ENCODE data around the gene SNRNP200.

DNA sequence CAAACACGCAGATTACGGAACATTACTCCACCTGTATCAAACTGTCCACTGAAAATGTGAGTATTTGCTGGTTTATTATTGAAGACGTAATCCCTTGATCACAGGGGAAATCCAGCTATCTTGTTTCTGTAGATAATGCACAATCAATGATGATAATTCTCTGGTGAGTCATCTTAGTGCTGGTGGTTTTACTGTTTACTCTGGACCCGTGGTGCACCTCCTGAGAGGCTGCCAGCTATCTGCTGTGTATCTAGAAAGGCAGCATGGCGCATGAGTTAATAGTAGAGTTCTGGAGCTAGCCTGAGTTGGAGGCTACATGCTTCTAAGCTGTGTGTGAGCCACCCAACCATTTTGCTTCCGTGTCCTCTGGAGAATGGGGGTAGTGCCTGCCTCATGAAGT, 36.7 kb upstream of the SNRNP200 start:
- TF ChIP-seq POLR2AphosphoS5 (IDR thresholded peaks at IDR 0.05; ENCODE audit: low read depth): no peak
- TF ChIP-seq, protein P1, sequence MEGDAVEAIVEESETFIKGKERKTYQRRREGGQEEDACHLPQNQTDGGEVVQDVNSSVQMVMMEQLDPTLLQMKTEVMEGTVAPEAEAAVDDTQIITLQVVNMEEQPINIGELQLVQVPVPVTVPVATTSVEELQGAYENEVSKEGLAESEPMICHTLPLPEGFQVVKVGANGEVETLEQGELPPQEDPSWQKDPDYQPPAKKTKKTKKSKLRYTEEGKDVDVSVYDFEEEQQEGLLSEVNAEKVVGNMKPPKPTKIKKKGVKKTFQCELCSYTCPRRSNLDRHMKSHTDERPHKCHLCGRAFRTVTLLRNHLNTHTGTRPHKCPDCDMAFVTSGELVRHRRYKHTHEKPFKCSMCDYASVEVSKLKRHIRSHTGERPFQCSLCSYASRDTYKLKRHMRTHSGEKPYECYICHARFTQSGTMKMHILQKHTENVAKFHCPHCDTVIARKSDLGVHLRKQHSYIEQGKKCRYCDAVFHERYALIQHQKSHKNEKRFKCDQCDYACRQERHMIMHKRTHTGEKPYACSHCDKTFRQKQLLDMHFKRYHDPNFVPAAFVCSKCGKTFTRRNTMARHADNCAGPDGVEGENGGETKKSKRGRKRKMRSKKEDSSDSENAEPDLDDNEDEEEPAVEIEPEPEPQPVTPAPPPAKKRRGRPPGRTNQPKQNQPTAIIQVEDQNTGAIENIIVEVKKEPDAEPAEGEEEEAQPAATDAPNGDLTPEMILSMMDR (IDR thresholded peaks at IDR 0.05; ENCODE audit: insufficient read depth, low read length): no peak
- TF ChIP-seq, protein P2, sequence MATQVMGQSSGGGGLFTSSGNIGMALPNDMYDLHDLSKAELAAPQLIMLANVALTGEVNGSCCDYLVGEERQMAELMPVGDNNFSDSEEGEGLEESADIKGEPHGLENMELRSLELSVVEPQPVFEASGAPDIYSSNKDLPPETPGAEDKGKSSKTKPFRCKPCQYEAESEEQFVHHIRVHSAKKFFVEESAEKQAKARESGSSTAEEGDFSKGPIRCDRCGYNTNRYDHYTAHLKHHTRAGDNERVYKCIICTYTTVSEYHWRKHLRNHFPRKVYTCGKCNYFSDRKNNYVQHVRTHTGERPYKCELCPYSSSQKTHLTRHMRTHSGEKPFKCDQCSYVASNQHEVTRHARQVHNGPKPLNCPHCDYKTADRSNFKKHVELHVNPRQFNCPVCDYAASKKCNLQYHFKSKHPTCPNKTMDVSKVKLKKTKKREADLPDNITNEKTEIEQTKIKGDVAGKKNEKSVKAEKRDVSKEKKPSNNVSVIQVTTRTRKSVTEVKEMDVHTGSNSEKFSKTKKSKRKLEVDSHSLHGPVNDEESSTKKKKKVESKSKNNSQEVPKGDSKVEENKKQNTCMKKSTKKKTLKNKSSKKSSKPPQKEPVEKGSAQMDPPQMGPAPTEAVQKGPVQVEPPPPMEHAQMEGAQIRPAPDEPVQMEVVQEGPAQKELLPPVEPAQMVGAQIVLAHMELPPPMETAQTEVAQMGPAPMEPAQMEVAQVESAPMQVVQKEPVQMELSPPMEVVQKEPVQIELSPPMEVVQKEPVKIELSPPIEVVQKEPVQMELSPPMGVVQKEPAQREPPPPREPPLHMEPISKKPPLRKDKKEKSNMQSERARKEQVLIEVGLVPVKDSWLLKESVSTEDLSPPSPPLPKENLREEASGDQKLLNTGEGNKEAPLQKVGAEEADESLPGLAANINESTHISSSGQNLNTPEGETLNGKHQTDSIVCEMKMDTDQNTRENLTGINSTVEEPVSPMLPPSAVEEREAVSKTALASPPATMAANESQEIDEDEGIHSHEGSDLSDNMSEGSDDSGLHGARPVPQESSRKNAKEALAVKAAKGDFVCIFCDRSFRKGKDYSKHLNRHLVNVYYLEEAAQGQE (IDR thresholded peaks at IDR 0.05; ENCODE audit: insufficient replicate concordance, low read depth): no peak

All from HL-60 (cell line).